Osteocyte (in vitro differentiated cells): Measurements from ENCODE around the gene POR. TPM values are rescaled to one million over a fixed set of nuclear protein-coding genes. Genes with fewer than 3 reads are reported as not detected.
A peak's percentile ranks its signal among the peaks of the same experiment; 100 is the strongest.

ENCODE experiments used
- DNase-seq: peaks from one replicate; pipeline ENCODE4 v3.0.0; 2021; ENCODE audit warnings: mixed read lengths; ENCODE audit not compliant: unreplicated experiment; ENCODE audit errors: extremely low spot score
- H3K27ac Mint-ChIP-seq: one replicate; pipeline ENCODE4 v1.8.0; 2021; ENCODE audit warnings: mild to moderate bottlenecking, mixed read lengths; ENCODE audit not compliant: unreplicated experiment
- H3K27me3 Mint-ChIP-seq: one replicate; pipeline ENCODE4 v1.8.0; 2021; ENCODE audit warnings: mixed read lengths; ENCODE audit not compliant: unreplicated experiment
- H3K36me3 Mint-ChIP-seq: one replicate; pipeline ENCODE4 v1.8.0; 2021; ENCODE audit warnings: mixed read lengths; ENCODE audit not compliant: unreplicated experiment
- H3K4me1 Mint-ChIP-seq: one replicate; pipeline ENCODE4 v1.8.0; 2021; ENCODE audit warnings: mixed read lengths; ENCODE audit not compliant: unreplicated experiment
- H3K4me3 Mint-ChIP-seq: one replicate; pipeline ENCODE4 v1.8.0; 2021; ENCODE audit warnings: mild to moderate bottlenecking, moderate library complexity, mixed read lengths; ENCODE audit not compliant: unreplicated experiment
- H3K9me3 Mint-ChIP-seq: one replicate; pipeline ENCODE4 v1.8.0; 2021; ENCODE audit warnings: mixed read lengths; ENCODE audit not compliant: unreplicated experiment
- total RNA-seq: library from RNA; stranded (reverse); gene quantifications from 2 replicates; pipeline ENCODE4 v1.2.1, GENCODE V29; 2021
- TF ChIP-seq, protein P1 (sequence below): fragments of 200-600 bp; sonication (generic); IDR thresholded peaks from 2 replicates; pipeline ENCODE4 v1.5.0; 2021; ENCODE audit warnings: antibody characterized with exemption, mild to moderate bottlenecking, moderate library complexity

POR gene
- total RNA-seq, 1 donor from 2014 or later = 62.1 TPM

DNA sequence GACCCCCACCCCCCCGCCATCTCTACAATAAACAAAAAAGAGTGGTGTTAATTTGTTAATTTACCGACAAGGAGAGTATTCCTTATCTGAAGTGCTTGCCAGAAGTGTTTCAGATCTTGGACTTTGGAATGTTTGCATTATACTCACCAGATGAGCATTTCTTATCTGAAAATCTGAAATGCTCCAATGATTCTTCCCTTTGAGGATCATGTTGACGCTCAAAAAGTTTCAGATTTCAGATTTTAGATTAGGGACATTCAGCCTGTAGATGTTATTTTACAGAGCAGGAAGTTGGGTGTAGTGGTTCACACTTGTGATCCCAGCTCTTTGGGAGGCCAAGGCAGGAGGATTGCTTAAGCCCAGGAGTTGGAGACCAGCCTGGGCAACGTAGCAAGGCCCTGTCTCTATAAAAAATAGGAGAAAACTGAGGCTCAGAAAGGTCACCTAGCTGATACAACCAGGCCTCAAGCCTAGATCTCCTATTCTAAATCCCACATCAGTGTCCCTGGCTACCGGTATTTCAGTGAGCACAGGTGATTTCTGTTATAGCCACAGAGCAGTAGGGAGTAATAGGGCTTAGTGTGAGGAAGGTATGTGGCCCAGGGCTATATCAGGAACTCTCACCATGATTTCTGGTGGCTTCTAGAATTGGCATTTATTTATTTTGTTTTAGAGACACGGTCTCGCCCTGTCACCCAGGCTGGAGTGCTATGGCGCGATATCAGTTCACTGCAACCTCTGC, 44.0 kb downstream of the POR start:
- peaks cover 29% of the 10 kb centered on the region for H3K4me1 Mint-ChIP-seq
- peaks cover 13% of the 10 kb centered on the region for H3K36me3 Mint-ChIP-seq

GRCh38 chr7:75960372-75960771, 45.4 kb downstream of the POR start:
- H3K27ac Mint-ChIP-seq = no peak overlapping the region
- H3K4me3 Mint-ChIP-seq = no peak overlapping the region
- H3K36me3 Mint-ChIP-seq = peaks cover 15% of the 10 kb centered on the region
- H3K27me3 Mint-ChIP-seq = no peaks in the 10 kb centered on the region
- H3K9me3 Mint-ChIP-seq = no peaks in the 10 kb centered on the region
- no peak for DNase-seq
- H3K4me1 Mint-ChIP-seq = peaks cover 29% of the 10 kb centered on the region
- TF ChIP-seq, protein P1, sequence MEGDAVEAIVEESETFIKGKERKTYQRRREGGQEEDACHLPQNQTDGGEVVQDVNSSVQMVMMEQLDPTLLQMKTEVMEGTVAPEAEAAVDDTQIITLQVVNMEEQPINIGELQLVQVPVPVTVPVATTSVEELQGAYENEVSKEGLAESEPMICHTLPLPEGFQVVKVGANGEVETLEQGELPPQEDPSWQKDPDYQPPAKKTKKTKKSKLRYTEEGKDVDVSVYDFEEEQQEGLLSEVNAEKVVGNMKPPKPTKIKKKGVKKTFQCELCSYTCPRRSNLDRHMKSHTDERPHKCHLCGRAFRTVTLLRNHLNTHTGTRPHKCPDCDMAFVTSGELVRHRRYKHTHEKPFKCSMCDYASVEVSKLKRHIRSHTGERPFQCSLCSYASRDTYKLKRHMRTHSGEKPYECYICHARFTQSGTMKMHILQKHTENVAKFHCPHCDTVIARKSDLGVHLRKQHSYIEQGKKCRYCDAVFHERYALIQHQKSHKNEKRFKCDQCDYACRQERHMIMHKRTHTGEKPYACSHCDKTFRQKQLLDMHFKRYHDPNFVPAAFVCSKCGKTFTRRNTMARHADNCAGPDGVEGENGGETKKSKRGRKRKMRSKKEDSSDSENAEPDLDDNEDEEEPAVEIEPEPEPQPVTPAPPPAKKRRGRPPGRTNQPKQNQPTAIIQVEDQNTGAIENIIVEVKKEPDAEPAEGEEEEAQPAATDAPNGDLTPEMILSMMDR = no peak

More for the DNA sequence above, 44.0 kb downstream of the POR start:
- TF ChIP-seq, protein P1 = no peak
- DNase-seq = no peak
- H3K27me3 Mint-ChIP-seq = no peaks in the 10 kb centered on the region
- H3K4me3 Mint-ChIP-seq = no peak overlapping the region
- H3K27ac Mint-ChIP-seq = no peak overlapping the region
- H3K9me3 Mint-ChIP-seq = no peaks in the 10 kb centered on the region

DNA sequence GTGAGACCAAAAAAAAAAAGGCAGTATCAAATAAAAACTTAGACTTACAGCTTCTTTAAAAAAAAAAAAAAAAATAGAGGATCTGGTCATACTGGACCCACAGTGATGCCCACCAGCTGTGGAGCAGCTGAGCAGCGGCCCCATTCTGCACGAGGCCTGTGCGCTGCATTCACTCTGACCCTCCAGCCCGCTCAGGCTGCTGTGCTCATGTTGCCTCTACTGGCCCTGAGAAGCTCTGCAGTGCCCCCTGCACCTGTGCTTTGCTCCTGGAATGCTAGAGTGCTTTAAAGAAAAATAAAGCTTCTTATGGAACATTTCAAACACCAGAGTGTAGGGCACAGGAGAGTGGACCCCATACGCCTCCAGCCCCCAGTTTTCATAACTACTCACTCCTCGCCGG, 46.3 kb downstream of the POR start:
- peaks cover 11% of the 10 kb centered on the region for H3K36me3 Mint-ChIP-seq
- TF ChIP-seq, protein P1 = no peak
- H3K4me1 Mint-ChIP-seq = peaks cover 27% of the 10 kb centered on the region
- no peak overlapping the region for H3K27ac Mint-ChIP-seq
- H3K27me3 Mint-ChIP-seq = no peaks in the 10 kb centered on the region
- H3K9me3 Mint-ChIP-seq = no peaks in the 10 kb centered on the region
- no peak for DNase-seq
- no peak overlapping the region for H3K4me3 Mint-ChIP-seq

GRCh38 chr7:75962607-75963380, 47.8 kb downstream of the POR start:
- H3K9me3 Mint-ChIP-seq = no peaks in the 10 kb centered on the region
- no peaks in the 10 kb centered on the region for H3K27me3 Mint-ChIP-seq
- peaks cover 18% of the 10 kb centered on the region for H3K4me1 Mint-ChIP-seq
- TF ChIP-seq, protein P1 = no peak
- H3K27ac Mint-ChIP-seq = peak overlapping the region; percentile 85
- peaks cover 11% of the 10 kb centered on the region for H3K36me3 Mint-ChIP-seq
- no peak overlapping the region for H3K4me3 Mint-ChIP-seq
- no peak for DNase-seq

DNA sequence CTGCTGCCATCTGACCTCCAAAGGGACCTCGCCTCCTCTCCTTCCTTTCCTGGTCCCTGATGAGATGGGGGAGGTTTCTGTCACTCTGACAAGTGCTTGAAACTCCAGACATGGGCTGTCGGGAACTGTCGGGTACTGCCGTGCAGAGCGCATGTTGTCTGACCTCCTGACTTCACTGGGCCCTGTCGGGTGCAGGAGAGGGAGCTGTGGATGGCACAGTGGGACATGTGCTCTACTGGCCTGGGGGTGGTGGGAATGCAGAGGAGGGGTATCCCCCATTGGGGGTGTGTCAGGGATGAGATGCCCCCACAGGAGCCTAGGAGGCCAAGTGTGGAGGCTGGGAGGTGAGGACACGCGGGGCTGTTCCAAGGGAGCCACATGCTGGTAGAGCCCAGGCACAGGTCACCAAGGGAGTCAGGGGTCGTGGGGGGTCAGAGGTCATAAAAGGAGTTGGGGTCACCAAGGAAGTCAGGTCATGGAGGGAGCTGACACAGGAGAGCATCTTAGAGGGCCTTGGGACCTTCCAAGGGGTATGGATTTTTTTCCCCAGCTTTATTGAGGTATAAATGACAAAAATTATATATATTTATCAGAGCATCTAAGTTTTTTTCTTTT, 48.5 kb downstream of the POR start:
- peaks cover 18% of the 10 kb centered on the region for H3K4me1 Mint-ChIP-seq
- TF ChIP-seq, protein P1 = no peak
- DNase-seq = no peak
- no peaks in the 10 kb centered on the region for H3K9me3 Mint-ChIP-seq
- peaks cover 11% of the 10 kb centered on the region for H3K36me3 Mint-ChIP-seq
- H3K27me3 Mint-ChIP-seq = no peaks in the 10 kb centered on the region
- H3K27ac Mint-ChIP-seq = peak overlapping the region; percentile 85
- no peak overlapping the region for H3K4me3 Mint-ChIP-seq
